GM20431 (cell line): ENCODE data around the gene TTC38.

Experiments
- in situ Hi-C: fragments of 300-500 bp; cut with MseI, MboI; formaldehyde crosslinking; loops from one replicate; pipeline ENCODE4 v1.15.0; 2020; ENCODE audit warnings: low sequenced_read_pairs; ENCODE audit not compliant: unreplicated experiment

TTC38 gene

GRCh38 chr22:46274381-46274780 is 6.6 kb downstream of the TTC38 start:
- in situ Hi-C loops = no loop called here

DNA sequence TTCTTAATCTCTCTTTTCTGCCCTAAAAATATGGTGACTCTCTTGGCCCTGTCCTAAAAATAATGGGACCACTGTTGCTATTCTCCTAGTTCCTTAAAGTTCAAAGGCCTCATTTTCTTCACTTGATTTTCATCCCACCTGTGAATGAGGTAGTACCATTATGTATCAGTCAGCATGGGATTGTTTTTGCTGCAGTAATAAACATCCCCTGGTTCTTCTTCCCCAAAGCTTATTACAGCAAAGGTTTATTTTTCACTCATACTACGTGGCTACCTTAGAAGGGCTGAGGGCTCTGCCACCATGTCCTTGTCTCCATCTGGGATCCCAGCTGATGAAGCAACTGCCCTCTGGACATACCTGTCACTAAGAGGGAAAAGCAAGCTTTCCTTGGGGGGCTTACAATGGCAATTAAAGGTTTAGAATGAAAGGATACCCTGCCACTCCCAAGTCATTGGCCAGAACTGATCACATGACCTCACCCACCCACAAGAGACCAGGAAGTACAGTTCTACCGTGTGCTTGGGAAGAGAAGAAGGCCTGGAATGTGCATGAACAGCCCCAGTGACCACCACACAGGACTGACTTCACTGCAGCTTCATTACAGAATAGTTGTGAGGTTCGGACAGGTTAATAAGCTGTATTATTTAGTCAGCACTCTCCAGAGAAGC is 7.8 kb downstream of the TTC38 start:
- in situ Hi-C loops = no loop called here

GRCh38 chr22:46276563-46276962 is 8.8 kb downstream of the TTC38 start:
- in situ Hi-C loops = no loop called here

DNA sequence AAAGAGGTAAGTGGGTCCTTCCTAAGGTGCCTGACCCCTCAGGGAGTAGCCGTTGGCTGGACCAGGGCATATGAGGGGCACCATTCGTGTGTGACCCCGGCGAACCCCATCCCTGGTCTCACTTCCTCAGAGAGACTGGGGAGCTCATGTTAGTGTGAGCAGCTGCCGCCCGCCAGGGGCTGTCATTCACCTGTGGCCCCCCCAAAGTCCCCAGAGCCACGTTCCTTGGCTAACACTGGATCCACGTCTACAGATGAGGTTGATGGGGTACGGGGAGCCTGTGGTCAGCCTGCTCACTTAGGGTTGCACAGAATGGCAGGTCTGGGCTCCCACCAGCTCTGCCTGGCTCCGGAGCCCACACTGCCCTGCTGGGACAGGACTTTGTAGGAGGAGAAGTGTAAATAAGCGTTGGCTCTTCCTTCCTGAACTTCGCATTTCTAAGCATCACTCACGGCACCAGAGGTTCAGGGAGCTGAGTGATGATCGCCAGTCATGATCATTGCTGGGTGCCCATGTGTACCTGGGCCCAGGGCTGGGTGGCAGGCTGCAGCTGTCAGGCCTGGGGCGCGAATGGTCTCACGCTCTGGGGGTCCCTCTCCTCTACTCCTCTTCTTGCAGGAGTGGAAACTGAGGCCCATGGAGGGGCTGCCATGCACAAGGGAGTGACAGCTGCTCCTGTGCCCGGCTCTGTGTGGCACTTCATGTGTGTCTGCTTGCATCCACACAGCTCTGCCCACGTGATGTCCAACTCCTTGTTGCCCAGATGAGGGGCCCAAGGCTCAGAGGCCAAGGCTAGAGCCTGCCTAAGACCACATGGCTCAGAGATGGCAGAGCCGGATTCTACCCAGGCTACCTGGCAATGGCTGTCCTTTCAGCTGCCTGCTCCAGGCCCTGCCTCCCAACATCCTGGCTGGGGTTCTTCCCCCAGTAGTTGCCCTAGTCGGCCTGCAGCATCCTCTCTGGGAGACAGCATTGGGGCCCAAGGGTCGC is 11.1 kb downstream of the TTC38 start:
- in situ Hi-C loops = no loop called here

DNA sequence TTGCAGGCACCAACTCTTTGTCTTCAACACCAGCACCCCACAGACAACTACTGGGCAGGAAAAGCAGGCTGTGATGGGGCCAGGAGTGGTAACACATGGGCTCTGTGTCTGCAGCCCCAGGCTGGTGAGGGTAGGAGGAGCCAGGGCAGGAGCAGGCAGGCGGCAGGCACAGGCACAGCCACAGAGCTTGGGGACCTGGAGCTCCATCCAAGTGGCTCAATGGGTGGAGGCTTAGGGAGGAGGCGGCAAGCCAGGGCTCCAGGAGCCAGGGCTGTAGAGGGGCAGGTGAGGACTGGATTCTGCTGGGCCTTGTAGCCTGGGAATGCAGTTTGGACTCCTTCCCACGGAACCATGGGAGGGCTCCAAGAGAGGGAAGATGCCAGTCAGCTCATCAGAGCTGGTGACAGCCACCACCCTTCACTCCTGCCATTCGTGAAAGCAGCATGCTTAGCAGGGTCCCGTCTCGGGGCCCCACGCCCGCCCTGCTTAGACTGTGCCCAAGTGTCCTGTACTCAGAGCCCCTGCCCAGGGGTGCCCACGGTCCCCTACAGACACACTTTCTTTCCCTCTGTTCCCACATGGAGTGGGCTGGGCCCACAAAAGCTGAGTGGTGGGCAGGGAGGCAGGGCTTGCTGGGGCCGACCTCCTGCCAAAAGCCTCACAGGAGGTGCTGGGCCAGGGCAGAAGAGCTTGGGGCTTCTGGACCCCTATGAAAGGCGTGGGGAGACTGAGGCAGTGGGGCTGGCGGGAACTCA is 12.4 kb downstream of the TTC38 start:
- in situ Hi-C loops = no loop called here

- in situ Hi-C loops = no loop called here
Observed at GRCh38 chr22:46280999-46281623, 13.3 kb downstream of the TTC38 start.

- in situ Hi-C loops = no loop called here
Observed at GRCh38 chr22:46281866-46282678, 14.3 kb downstream of the TTC38 start.

DNA sequence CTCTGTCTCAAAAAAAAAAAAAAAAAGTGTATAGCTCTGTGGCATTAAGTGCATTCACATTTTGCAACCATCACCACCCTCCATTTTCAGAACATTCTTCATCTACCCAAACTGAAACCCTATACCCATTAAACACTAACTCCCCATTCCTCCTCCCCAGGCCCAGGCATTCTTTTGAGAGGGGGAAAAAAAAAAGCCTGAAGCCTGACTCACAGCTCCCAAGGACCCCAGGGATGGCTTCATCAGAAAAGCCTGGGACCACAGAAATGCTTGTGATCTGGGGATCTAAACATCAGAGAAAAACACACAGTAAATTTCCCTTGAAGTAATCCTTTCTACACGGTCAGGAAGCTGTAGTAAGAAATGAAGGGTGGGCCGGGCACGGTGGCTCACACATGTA is 18.2 kb downstream of the TTC38 start:
- in situ Hi-C loops = no loop called here

DNA sequence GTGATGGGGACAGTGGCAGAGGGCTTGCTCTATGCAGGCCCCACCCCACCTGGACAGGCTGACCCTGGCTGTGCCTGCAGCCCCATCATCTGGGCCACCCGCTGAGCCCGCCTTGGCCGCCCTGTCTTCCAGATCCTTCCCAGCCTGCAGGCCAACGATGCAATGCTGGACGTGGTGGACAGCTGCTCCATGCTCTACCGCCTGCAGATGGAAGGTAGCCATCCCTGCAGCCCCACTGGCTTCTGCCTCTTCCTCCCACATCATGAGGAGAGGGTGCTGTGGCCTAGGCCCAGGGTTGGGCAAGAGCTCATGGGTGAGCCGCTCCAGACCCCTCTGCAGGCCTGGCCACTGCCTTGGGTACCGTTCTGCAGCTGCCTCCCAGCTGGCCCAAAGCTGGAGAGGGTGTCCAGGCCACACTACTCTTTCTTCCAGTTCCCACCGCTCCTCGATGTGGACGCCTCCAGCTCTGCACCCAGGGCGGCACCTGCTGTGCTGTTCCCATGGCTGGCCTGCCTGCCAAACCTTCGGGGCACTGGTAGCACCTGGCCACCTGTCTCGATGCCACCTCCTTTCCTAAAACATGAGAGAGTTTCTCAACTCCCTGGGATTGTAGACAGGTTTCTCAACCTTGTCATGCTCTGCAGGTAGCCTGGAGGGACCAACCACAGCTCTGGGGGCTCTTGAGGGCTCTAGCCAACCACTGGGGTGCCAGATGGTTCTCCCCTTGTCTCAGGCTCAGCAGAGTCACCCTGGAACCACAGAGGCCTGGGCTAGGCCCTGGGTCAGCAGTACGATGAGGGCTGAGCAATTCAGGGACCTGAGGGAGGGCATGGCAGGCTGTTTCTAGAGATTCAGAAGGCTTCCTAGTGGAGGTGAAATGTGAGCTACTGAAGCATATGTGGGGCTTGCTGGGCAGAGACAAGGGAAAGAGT is 19.4 kb downstream of the TTC38 start:
- in situ Hi-C loops = no loop called here

- in situ Hi-C loops = no loop called here
Observed at GRCh38 chr22:46287873-46288751, 20.3 kb downstream of the TTC38 start.

GRCh38 chr22:46288846-46289243 is 21.0 kb downstream of the TTC38 start:
- in situ Hi-C loops = no loop called here

DNA sequence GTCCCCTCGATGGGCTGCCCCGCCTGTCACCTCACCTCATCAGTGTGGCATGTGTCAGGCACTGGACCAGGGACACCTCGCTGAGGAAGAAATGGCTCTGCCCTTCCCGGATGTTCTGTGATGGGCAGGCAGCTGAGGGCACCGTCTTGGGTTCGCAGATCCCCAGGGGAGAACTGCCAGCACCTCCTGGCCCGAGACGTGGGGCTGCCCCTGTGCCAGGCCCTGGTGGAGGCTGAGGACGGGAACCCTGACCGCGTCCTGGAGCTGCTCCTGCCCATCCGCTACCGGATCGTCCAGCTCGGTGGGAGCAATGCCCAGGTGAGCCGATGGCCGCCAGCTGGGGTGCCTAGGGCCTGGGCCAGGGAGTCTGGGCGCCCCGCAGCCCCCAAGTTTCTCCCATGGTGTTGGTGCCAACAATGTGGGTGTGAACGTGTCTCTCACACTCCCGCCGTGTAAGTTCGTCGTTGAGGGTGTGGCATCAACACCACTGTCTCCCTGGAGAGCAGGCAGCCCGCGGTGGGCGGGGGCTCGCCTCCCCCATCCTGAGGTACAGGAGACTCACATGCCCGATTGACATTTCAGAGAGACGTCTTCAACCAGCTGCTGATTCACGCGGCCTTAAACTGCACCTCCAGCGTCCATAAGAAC is 21.6 kb downstream of the TTC38 start:
- in situ Hi-C loops = no loop called here

DNA sequence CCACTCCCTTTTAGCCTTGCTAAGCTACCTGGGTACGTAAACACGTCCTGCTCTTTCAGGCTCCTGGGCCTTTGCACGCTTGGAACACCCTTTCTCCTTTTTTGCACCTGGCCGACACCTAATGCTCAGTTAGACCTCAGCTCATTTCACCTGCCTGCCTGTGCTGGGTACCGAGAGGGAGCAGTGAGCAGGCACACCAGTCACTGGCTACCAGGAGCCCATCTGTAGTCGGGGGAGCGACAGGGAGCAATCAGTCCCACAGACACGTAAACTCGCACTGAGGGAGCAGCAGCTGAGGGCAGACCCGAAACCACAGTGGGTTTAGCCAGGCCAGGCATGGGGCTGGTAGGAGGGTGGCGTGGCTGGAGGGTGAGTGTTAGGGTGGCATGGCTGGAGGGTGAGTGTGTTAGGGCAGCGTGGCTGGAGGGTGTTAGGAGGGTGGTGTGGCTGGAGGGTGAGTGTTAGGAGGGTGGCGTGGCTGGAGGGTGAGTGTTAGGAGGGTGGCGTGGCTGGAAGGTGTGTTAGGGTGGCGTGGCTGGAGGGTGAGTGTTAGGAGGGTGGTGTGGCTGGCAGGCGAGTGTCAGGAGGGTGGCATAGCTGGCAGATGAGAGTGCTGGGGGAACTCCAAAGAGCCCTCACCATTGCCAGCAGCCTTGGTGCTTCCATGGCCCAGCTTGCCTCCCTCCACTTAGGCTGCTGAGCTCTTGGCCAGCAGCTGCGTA is 22.5 kb downstream of the TTC38 start:
- in situ Hi-C loops = no loop called here

DNA sequence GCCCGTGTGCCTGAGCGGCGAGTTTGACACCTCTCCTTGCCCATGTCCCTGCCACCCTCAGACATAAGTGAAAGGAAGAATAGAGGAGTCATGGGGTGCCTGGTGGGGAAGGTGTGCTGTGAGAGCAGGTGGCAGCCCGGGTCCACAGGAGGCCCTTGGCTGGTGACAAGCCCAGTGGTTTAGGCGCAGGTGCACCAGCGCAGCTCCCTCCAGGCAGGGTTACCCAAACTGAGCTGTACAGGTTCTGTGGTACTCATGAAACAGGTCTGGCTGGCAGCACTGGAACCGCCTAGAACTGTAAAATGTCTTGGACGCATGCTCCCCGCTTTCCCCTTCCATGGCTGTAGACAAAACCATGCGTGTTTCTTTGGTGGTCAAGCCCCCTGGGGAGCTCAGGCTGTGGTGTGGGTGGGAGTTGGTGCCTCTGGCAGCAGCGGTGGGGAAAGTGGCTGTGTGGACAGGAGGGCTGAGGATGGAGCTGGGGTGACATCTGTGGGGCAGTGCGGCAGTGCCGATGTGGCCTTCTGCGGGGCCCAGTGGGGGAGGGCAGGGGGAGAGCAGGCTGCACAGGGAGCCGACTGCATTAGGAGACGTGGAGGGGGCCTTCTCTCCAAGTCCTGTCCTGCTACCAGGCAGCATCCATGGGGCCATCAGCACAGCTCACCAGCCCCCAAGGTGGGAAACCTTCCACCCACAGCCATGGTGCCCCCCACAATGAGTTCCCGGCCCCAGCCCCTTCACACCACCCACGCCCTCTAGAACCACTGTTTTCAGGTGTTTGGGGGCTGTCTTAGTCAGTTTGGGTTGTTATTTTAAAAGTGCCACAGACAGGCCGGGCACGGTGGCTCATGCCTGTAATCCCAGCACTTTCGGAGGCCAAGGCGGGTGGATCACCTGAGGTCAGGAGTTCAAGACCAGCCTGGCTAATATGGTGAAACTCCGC is 23.3 kb downstream of the TTC38 start:
- in situ Hi-C loops = no loop called here

- in situ Hi-C loops = no loop called here
Observed at GRCh38 chr22:46292173-46292572, 24.4 kb downstream of the TTC38 start.
